HG02981 (cell line): Measurements from ENCODE around the gene PTGS1.
"Not testable (repeated sequence)": the region's sequence is repeated elsewhere in the genome, so short reads cannot be mapped to it uniquely, and the experiment has no call there.

Experiments used
- ATAC-seq: cut with Tn5 transposase; IDR thresholded peaks from one replicate; pipeline ENCODE4 v1.9.1; 2021; ENCODE audit warnings: mild to moderate bottlenecking, moderate library complexity; ENCODE audit not compliant: unreplicated experiment

The PTGS1 gene

DNA sequence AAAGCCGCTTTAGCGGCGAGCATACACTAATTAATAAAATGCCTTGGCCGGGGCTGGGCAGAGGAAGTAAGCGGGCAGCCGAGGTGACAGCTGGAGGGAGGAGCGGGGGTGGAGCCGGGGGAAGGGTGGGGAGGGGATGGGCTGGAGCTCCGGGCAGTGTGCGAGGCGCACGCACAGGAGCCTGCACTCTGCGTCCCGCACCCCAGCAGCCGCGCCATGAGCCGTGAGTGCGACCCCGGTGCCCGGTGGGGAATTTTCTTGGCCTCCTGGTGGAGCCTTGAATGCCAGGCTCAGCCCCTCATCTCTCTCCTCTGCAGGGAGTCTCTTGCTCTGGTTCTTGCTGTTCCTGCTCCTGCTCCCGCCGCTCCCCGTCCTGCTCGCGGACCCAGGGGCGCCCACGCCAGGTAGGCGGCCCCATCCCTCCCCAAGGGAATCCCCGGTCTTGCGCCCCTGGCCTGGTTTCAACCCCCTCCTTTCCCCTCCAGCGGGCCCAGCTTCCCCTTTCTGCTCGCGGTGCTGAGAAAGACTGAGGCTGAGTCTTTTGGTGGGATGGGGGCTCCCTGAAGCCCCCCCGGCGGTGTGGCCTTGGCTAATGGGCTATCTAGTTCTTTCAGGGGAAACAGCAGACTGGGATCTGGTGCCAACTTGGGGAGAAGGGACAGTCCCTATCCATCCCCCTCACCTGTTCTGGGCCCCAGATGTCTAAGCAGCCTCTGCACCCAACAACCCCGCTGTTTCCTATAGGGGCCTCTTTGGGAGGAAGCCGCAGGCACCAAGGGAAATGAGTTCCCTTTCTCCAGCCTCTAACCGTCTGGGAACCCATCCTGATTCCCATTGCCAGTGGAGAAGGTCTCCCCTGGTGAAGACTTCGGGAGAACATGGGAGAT is at the start of gene PTGS1:
Gene PTGS1, plus strand, starts transcription at position 156 of the 887 bp plus-strand sequence. Its CDS starts 61 bp downstream, at position 217.
- peak; percentile 43 for ATAC-seq

- no peak for ATAC-seq
Measured at GRCh38 chr9:122322553-122322952, 48.3 kb upstream of the PTGS1 start.

- not testable (repeated sequence) for ATAC-seq
Measured at GRCh38 chr9:122324665-122325064, 46.2 kb upstream of the PTGS1 start.

DNA sequence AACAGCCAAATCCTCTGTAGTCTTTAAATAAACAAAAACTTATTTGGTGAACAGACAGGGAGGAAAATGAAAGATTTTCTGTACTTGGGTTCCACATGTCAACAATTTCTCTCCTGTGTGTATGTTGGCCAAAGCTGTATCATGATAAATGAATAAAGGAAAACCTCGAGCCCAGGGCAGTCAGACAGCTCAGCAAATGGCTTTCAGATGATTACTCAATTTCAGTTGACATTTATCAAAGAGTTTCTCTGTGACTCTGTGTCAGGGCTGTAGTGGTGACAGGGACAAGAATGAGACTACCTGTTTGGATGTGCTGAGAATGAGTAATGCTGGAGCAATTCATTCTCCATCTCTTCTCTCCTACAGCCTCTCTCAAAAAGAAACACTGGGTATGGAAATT is 45.7 kb upstream of the PTGS1 start:
- ATAC-seq: no peak

- ATAC-seq: no peak
Measured at GRCh38 chr9:122327175-122327574, 43.6 kb upstream of the PTGS1 start.

DNA sequence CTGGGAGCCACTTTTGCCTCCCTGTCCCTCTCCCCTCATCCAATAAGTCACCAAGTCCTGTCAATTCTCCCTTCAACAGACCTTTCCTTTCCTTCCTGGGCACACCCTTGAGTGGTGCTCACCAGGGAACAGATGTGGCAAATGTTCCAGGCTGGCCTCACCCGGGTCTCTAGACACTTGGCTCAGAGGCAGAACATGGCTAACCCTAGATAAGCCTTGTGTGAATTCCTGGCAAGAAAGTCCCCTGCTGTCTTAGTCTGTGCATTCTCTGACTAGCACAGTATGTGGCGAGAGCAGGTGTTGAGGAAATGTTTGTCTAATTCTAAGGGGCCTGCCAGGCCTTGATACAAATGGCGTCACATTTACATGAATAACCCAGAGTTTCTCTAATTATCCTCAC is 41.2 kb upstream of the PTGS1 start:
- no peak for ATAC-seq

DNA sequence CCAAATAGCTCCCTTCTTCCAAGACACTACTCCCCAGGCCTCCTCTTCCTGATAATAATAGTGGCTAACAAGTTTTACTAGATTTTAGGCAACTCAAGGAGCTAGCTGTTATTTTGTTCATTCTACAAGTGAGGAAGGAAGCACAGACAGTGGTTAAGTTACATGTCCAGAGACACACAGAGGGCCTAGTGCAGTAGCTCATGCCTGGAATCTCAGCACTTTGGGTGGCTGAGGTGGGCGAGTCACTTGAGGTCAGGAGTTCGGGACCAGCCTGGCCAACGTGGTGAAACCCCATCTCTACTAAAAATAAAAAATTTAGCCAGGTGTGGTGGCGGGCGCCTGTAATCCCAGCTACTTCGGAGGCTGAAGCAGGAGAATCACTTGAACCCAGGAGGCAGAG is 40.4 kb upstream of the PTGS1 start:
- not testable (repeated sequence) for ATAC-seq

DNA sequence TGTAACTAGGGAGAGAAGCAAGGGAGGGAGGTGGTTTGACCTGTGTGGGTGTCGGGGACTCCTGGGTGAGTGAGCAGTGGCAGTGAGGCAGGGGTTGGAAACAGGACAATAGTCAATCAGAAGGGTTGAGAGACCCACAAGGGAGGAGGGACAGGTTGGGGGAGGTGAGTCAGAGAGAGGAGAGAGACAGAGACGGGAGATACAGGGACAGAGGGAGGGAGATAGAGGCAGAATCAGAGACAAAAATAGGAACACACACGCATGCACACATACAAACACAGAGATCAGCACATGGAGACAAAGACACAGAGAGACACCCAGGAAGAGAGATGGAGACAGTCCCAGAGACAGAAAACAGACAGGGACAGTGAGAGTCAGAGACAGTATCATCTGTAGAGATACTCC is 39.3 kb upstream of the PTGS1 start:
- ATAC-seq: no peak

DNA sequence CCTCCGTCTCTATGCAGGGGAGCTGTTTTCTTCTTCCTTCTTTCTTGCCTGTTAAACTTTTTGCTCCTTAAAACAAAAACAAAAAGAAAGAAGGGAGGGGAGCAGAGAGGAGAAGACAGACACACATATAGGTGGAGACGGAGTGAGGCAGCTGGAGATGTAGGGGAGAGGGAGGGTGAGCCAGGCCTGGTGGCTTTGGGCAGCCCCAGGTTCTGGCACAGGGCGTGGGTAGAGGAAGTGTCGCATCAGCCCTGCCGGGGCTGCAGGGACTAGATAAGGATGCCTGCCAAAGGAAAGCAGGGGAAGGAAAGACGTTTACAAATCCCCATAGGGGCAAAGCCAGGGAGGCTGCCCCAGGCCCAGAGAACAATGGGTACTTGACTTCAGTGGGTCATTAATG is 38.7 kb upstream of the PTGS1 start:
- no peak for ATAC-seq

DNA sequence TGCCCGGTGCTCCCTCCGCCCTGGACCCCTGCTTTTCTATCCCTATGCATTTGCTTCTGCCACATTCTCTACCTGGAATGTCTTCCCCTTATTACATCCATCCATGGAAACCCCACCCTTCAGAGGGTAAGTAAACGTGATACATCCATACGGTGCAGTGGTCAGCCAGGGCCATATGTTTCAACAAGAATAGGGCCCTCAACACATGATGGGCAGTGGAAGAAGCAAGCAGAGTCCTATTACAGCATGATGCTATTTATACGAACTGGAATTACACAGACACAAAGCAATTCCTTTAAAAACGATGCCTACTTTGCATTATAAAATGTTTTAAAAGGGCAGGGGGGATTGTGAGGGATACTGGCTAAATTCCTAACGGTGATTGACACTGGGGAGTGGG is 38.2 kb upstream of the PTGS1 start:
- no peak for ATAC-seq

GRCh38 chr9:122333169-122333808 is 37.5 kb upstream of the PTGS1 start:
- no peak for ATAC-seq

DNA sequence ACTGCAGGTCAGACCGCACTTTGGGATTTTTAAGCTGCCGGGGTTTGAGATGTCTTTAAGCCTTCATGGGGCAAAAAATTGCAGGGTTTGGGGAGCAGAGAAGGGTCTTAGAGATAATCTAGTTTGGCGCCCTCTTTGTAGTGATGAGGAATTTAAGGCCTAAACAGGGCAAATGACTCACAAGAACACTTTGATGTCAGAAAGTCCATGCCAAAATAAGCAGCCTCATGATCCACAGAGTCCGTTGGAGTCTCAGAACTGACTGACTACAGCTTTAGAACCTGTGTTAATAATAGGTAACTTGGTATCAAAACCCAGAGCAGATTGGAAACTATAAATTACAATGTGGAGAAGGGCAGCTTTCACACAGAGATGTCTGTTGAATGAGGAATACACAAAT is 35.9 kb upstream of the PTGS1 start:
- ATAC-seq: no peak

GRCh38 chr9:122336189-122336588 is 34.6 kb upstream of the PTGS1 start:
- ATAC-seq: no peak

DNA sequence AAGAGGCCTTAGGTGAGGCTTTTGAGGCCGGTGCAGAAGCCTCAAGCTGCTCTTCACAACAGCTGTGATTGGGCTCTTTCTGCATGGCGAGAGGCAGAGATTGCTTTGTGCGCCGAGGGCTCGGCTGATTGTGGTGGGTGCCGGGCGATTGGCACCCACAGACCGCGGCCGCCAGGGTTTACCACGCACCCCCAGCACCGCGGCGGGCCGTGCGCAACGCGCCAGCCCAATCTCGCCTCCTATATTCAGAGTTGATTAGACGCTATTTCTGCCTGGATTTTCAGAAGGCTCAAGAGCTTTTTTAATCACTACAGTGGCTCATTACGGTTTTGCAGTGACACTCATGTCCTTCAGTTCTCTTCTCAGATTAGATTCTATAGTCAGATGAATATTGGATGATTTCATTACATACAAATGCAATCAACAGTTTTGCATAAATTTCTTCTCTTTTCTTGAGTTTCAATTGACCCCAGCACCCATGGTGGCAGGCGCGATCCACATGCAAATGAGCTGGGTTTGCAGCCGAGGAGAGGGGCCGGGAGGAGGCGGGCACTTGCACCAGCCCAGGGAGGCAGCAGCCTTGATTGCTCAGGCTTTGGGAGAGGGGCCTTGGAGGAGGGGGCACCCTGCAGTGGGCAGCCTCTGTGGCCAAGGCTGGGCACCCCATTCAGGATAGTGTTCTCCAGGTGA is 33.8 kb upstream of the PTGS1 start:
- no peak for ATAC-seq

DNA sequence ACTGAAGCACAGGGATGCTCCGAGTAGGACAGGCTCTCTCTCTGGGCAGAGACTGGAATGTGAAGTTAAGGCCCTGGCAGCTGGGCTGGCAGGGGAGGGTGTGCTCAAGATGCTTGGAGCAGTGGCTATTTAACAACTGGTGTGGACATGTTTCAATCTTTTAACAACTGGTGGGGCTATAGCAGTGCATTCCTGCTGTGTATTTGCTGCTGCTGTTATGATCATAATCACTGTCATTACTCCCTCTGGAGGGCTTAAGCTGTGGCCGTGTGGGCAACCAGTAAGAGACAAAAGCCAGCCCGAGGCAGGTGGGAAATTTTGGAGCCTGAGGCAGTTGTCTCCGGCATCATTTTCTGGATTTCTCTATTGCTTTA is 33.3 kb upstream of the PTGS1 start:
- no peak for ATAC-seq

GRCh38 chr9:122338536-122338935 is 32.3 kb upstream of the PTGS1 start:
- no peak for ATAC-seq

GRCh38 chr9:122338994-122339393 is 31.8 kb upstream of the PTGS1 start:
- no peak for ATAC-seq

DNA sequence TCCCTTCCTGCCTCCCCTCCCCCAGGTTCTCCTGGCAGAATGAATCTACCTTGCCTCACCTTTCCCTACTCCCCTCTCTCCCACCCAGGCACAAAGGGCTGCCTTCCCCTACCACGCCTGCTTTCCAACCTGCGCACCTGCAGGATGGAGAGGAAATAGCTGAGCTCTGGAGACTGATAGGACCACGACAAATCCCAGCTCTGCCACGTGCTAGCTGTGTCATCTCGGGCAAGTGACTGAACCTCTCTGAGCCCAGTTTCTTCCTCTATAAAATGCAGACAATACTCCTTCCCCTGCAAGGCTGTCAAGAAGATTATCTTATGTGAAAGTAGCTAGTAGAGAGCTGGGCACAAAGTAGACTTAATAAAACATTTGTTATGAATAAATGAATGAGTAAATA is 31.2 kb upstream of the PTGS1 start:
- no peak for ATAC-seq

DNA sequence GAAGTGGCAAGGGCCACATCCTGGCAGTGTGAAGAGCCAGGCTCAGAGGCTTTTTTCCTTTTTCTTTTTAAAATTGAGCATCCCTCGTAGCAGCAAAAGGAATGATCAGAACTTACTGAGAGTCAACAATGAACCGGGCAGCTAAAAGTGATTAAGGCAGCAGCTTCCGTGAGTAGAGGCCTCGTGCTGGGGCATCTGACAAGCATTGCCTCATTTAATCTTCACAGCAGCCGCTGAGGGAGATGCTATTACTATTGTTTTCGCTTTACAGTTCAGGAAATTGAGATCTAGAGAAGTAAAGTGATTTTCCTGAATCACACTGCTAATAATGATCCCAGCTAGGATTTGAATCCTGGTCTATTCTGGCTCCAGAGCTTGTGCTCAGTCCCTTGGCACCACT is 30.7 kb upstream of the PTGS1 start:
- no peak for ATAC-seq

DNA sequence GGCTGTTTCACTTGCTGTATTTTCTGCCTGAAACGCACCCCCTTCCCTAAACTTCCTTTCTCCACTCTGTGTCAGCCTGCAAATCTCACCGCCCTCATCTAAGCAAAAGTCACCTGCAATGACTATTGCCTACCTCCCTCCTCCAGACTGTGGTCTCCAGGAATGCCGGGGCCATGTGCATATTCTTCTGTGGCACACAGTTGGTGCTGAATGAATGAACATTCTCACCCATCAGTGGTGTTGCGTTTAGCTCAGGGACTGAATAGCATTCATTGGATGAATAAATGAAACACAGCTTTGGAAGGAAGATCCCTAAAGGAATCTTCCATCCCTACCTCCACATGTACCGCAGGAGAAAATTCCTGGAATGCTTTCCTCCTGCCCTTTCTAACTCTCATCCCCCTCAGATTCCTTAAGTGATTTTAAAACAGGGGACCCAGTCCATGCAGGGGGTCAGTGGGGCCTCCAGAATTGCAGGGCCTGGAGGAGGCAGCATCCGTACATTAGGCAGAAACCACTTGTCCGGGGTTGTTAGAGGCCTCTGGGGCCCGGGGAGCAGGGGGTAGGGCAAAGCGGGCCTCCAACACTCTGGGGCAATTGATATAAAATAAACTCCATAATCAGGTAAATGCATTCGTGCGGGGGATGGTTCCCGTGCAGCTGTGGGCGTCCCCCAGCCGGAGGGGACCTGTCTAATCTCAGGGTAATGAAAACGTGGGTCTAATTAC is 28.3 kb upstream of the PTGS1 start:
- ATAC-seq: no peak
